Sigmoid colon (tissue), 7 donors: ENCODE results near the gene LHPP. TPM values are rescaled to one million over a fixed set of nuclear protein-coding genes. Genes with fewer than 3 reads are reported as not detected.

Experiments used
- DNase-seq: peaks from one replicate; pipeline ENCODE4 v3.0.0-alpha.2; 2019
- H3K27ac ChIP-seq, 4 donors: fragments of 200-600 bp; sonication (generic); one replicate each; pipeline ENCODE4 v1.5.1; 2016 to 2019; ENCODE audit warnings: mild to moderate bottlenecking in 1 of 4
- H3K27me3 ChIP-seq, 3 donors: fragments of 200-600 bp; sonication (generic); one replicate each; pipeline ENCODE4 v1.5.1; 2019; ENCODE audit warnings: mild to moderate bottlenecking in 1 of 3
- H3K36me3 ChIP-seq, 4 donors: fragments of 200-600 bp; sonication (generic); one replicate each; pipeline ENCODE4 v1.5.1; 2016 to 2019
- H3K4me1 ChIP-seq, 4 donors: fragments of 200-600 bp; sonication (generic); one replicate each; pipeline ENCODE4 v1.5.1; 2017 to 2019
- H3K4me3 ChIP-seq, 4 donors: fragments of 200-600 bp; sonication (generic); one replicate each; pipeline ENCODE4 v1.5.1; 2017 to 2019; ENCODE audit warnings: mild to moderate bottlenecking in 2 of 4, moderate library complexity in 1 of 4
- H3K9me3 ChIP-seq, 4 donors: fragments of 200-600 bp in 3 of 4; sonication (generic) in 3 of 4; one replicate each; pipeline versions ENCODE4 v1.5.1 to v1.6.1; 2013 to 2019
- CTCF ChIP-seq, 4 experiments: fragments of 450-650 bp in 3 of 4; fragments of 200-600 bp in 1 of 4; IDR thresholded peaks; one replicate each; pipeline ENCODE4 v1.5.1; 2016 to 2019; ENCODE audit warnings: antibody characterized with exemption in 4 of 4, mild to moderate bottlenecking in 3 of 4, moderate library complexity in 2 of 4
- EP300 ChIP-seq, 4 donors: sonication (generic); formaldehyde crosslinking; IDR thresholded peaks; one replicate each; pipeline ENCODE4 v1.6.1; 2017; ENCODE audit warnings: antibody characterized with exemption in 4 of 4
- POLR2A ChIP-seq, 2 donors: fragments of 450-650 bp; IDR thresholded peaks; one replicate each; pipeline ENCODE4 v1.6.1; 2016; ENCODE audit warnings: antibody characterized with exemption in 2 of 2, mild to moderate bottlenecking in 2 of 2, moderate library complexity in 2 of 2
- POLR2AphosphoS5 ChIP-seq, 4 donors: sonication (generic); formaldehyde crosslinking; IDR thresholded peaks; one replicate each; pipeline ENCODE4 v1.6.1; 2017; ENCODE audit warnings: antibody characterized with exemption in 4 of 4
- WGBS, 2 donors: extraction: QIAGEN DNeasy Blood & Tissue Kit; methylation state at CpG; one replicate each; pipeline ENCODE4 v1.1.7; 2013; 5-methylcytosine and 5-hydroxymethylcytosine counted together
- intact Hi-C: fragments of 100-400 bp; cut with DNase I; formaldehyde crosslinking; loops from one replicate; pipeline ENCODE4 v1.15.1; 2023
- polyA plus RNA-seq, 3 donors: library from polyadenylated mRNA; stranded (reverse); fragments of 200-250 nt; gene quantifications; one replicate each; pipeline ENCODE4 v1.2.3, GENCODE V29; 2013
- total RNA-seq, 4 donors: library from RNA; depleted of rRNA; stranded (reverse); fragments of >200 nt; gene quantifications; one replicate each; pipeline ENCODE4 v1.1.0, GENCODE V29; 2016
- donor health status: healthy with polysubstance abuse.
- donor health status: Bipolar disorder and iron deficiency.
- donor health status: healthy.

The LHPP gene
- total and polyA plus RNA-seq, 7 donors, result 17.1 to 35.7 (median 20.6) TPM

DNA sequence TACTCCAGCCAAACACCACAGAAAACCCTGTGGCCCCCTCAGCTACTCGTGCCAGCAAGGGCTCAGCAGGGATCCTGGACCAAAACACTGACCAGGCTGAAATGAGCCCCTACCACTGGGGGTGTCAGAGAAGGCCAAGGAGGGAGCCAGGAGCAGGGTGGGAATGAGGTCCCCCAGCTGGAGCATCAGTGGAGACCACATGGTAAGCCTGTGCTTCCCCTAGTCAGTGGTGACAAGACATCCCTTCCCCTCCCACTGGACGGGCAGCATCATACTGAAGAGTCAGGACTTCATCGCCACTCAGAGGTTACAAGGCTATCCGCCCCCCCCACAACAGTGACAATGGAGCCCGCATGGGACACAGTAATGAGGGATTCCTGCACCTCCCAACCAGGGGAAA is 99.6 kb downstream of the LHPP start:
- Histone ChIP-seq H3K4me1 (peaks cover 0 to 36% (median 29%) of the 10 kb centered on the region in 4 donors), H3K9me3 (no peaks in the 10 kb centered on the region), H3K4me3 (no peak overlapping the region), H3K27me3 (no peaks in the 10 kb centered on the region), H3K36me3 (no peaks in the 10 kb centered on the region), H3K27ac (peak overlapping the region; percentile 76 to 87 (median 84))
- TF ChIP-seq POLR2A (IDR thresholded peaks at IDR 0.05) (no peak), CTCF (IDR thresholded peaks at IDR 0.05) (no peak), POLR2AphosphoS5 (IDR thresholded peaks at IDR 0.05) (no peak), EP300 (IDR thresholded peaks at IDR 0.05) (no peak)
- intact Hi-C loops, result no loop called here
- WGBS, 2 donors, result 82 to 93% methylated on average over 5 of the region's 5 CpGs
- DNase-seq, result no peak

DNA sequence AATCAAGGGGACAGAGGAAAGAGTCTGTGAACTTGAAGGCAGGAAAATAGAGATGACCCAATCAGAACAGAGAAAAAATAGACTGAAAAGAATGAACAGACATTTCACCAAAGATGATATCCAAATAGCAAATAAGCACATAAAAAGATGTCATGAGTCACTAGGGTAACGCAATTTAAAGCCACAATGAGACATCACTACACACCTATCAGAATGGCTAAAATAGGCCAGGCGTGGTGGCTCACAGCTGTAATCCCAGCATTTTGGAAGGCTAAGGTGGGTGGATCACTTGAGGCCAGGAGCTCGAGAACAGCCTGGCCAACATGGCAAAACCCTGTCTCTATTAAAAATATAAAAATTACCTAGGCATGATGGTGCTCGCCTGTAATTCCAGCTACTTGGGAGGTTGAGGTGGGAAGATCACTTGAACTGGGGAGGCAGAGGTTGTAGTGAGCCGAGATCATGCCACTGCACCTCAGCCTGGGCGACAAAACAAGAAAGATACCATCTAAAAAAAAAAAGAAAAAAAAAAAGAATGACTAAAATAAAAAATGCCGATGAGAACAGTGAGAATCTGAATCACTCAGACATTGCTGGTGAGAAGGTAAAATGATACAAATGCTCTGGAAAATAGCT is 100.9 kb downstream of the LHPP start:
- H3K36me3 ChIP-seq, result no peaks in the 10 kb centered on the region
- H3K9me3 ChIP-seq, result no peaks in the 10 kb centered on the region
- WGBS, 2 donors, result 93 to 94% methylated on average over 7 of the region's 7 CpGs
- DNase-seq, result no peak
- H3K27me3 ChIP-seq, result no peaks in the 10 kb centered on the region
- H3K27ac ChIP-seq, result no peak overlapping the region
- TF ChIP-seq POLR2A (IDR thresholded peaks at IDR 0.05) (no peak), POLR2AphosphoS5 (IDR thresholded peaks at IDR 0.05) (no peak), EP300 (IDR thresholded peaks at IDR 0.05) (no peak), CTCF (IDR thresholded peaks at IDR 0.05) (no peak)
- intact Hi-C loops, result no loop called here
- H3K4me1 ChIP-seq, result peaks cover 0 to 36% (median 29%) of the 10 kb centered on the region in 4 donors
- H3K4me3 ChIP-seq, result no peak overlapping the region

DNA sequence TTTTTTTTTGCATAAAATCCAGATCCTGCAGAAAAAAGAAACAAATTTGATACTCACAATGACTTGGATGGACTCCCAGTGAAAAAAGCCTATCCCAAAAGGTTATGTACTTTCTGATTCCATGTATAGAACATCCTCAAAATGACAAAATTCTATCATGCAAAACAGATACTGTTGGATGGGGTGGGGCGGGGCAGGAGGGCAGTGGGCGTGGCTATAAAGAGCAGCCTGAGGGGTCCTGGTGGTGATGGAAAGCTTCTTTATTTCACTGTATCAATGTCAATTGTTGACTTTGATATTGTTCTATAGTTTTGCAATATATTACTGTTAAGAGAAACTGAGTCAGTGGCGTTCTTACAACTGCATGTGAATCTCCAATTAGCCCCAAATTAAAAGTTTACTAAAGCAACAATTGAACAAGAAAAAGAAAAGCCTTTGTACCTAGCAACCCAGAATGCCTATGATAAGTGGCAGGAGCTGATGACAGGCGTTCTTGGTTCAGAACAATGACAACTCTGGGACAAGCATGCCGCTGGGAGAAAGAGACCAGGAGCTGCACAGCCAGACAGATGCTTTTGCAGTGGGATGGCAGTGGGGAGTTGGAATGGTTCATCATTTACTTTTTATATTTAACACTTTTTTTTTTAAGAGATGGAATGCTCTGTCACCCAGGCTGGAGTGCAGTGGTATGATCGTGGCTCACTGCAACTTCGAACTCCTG is 101.9 kb downstream of the LHPP start:
- H3K27ac ChIP-seq, result no peak overlapping the region
- H3K9me3 ChIP-seq, result no peaks in the 10 kb centered on the region
- no peak for TF ChIP-seq CTCF (IDR thresholded peaks at IDR 0.05)
- intact Hi-C loops, result no loop called here
- H3K4me3 ChIP-seq, result no peak overlapping the region
- 91% methylated on average over 7 of the region's 7 CpGs for WGBS, 2 donors
- H3K36me3 ChIP-seq, result no peaks in the 10 kb centered on the region
- peaks cover 0 to 30% (median 26%) of the 10 kb centered on the region in 4 donors for H3K4me1 ChIP-seq
- DNase-seq, result no peak
- H3K27me3 ChIP-seq, result no peaks in the 10 kb centered on the region

- H3K9me3 ChIP-seq, result no peaks in the 10 kb centered on the region
- 83 to 84% methylated on average over 9 of the region's 9 CpGs for WGBS, 2 donors
- peaks cover 0 to 16% (median 14%) of the 10 kb centered on the region in 4 donors for H3K4me1 ChIP-seq
- H3K27ac ChIP-seq, result no peak overlapping the region
- H3K4me3 ChIP-seq, result no peak overlapping the region
- no peak for DNase-seq
- no peaks in the 10 kb centered on the region for H3K27me3 ChIP-seq
- intact Hi-C loops, result no loop called here
- no peaks in the 10 kb centered on the region for H3K36me3 ChIP-seq
- TF ChIP-seq POLR2AphosphoS5 (IDR thresholded peaks at IDR 0.05), result no peak
- no peak for TF ChIP-seq EP300 (IDR thresholded peaks at IDR 0.05)
- TF ChIP-seq POLR2A (IDR thresholded peaks at IDR 0.05), result no peak
- no peak for TF ChIP-seq CTCF (IDR thresholded peaks at IDR 0.05)
Observed at GRCh38 chr10:124564881-124565280, 103.3 kb downstream of the LHPP start.
